Breast epithelium (tissue), 3 donors: Measurements from ENCODE around the gene IL1RAP.

ENCODE experiments used
- POLR2A ChIP-seq: fragments of 450-650 bp; IDR thresholded peaks from one replicate; pipeline ENCODE4 v1.6.1; 2016; ENCODE audit warnings: antibody characterized with exemption, mild to moderate bottlenecking, moderate library complexity
- POLR2AphosphoS5 ChIP-seq, 3 donors: sonication (generic); formaldehyde crosslinking; IDR thresholded peaks; one replicate each; pipeline ENCODE4 v1.6.1; 2017; ENCODE audit warnings: antibody characterized with exemption in 3 of 3
- TF ChIP-seq, protein P1 (sequence below), 3 donors: fragments of 450-650 bp; IDR thresholded peaks; one replicate each; pipeline ENCODE4 v1.5.1; 2016 to 2017; ENCODE audit warnings: antibody characterized with exemption in 3 of 3, mild to moderate bottlenecking in 3 of 3, moderate library complexity in 3 of 3

DNA sequence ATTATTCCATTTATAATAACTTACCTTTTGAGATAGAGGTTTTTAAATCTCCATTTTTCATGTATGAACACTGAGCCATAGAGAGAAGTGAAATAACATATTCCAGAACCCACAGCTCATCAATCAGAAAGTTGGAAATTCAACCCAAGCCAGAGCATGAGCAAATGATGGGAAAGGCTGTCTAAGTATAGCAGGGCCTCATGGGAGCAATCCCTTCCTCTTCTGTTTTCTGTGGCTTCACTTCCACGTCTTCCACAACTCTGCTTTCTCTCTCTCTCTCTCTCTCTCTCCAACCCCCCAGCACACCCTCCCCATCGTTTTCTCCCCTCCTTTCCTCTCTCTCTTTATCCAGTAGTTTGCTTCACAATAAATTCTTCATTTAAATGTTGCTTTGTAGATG, 14.8 kb upstream of the IL1RAP start:
- TF ChIP-seq, protein P1, sequence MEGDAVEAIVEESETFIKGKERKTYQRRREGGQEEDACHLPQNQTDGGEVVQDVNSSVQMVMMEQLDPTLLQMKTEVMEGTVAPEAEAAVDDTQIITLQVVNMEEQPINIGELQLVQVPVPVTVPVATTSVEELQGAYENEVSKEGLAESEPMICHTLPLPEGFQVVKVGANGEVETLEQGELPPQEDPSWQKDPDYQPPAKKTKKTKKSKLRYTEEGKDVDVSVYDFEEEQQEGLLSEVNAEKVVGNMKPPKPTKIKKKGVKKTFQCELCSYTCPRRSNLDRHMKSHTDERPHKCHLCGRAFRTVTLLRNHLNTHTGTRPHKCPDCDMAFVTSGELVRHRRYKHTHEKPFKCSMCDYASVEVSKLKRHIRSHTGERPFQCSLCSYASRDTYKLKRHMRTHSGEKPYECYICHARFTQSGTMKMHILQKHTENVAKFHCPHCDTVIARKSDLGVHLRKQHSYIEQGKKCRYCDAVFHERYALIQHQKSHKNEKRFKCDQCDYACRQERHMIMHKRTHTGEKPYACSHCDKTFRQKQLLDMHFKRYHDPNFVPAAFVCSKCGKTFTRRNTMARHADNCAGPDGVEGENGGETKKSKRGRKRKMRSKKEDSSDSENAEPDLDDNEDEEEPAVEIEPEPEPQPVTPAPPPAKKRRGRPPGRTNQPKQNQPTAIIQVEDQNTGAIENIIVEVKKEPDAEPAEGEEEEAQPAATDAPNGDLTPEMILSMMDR (IDR thresholded peaks at IDR 0.05), result no peak
- TF ChIP-seq POLR2A (no peak), POLR2AphosphoS5 (IDR thresholded peaks at IDR 0.05) (no peak)
